DOHH2 (cell line): Measurements from ENCODE around the gene CSNK1A1.

Experiments used
- H3F3A ChIP-seq: fragments of 200-600 bp; sonication (generic), shearing (Covaris generic); 2 replicates; pipeline ENCODE4 v1.6.0; 2016; ENCODE audit warnings: antibody characterized with exemption, mild to moderate bottlenecking; ENCODE audit not compliant: control insufficient read depth, insufficient read depth
- H3K27ac ChIP-seq: fragments of 200-600 bp; sonication (generic); 2 replicates; pipeline ENCODE4 v1.5.1; 2014; ENCODE audit warnings: low read depth, mild to moderate bottlenecking, low read length, moderate library complexity
- H3K27me3 ChIP-seq: fragments of 200-600 bp; sonication (generic); 2 replicates; pipeline ENCODE4 v1.6.1; 2014; ENCODE audit warnings: mild to moderate bottlenecking, low read length, mixed read lengths; ENCODE audit not compliant: control insufficient read depth
- H3K36me3 ChIP-seq: fragments of 200-600 bp; sonication (generic); 2 replicates; pipeline ENCODE4 v1.6.1; 2014; ENCODE audit warnings: mild to moderate bottlenecking, low read length, moderate library complexity, mixed read lengths; ENCODE audit not compliant: control insufficient read depth
- H3K4me1 ChIP-seq: fragments of 200-600 bp; sonication (generic); 2 replicates; pipeline ENCODE4 v1.6.1; 2014; ENCODE audit warnings: mild to moderate bottlenecking, low read length, mixed read lengths; ENCODE audit not compliant: control insufficient read depth
- H3K4me2 ChIP-seq: fragments of 200-600 bp; sonication (generic); 2 replicates; pipeline ENCODE4 v1.6.0; 2014; ENCODE audit warnings: mild to moderate bottlenecking, low read length, moderate library complexity
- H3K4me3 ChIP-seq: fragments of 200-600 bp; sonication (generic); 2 replicates; pipeline ENCODE4 v1.5.1; 2014; ENCODE audit warnings: mild to moderate bottlenecking, low read length, mixed read lengths
- H3K79me2 ChIP-seq: fragments of 200-600 bp; sonication (generic); 2 replicates; pipeline ENCODE4 v1.6.1; 2014; ENCODE audit warnings: mild to moderate bottlenecking, low read length, mixed read lengths; ENCODE audit not compliant: control insufficient read depth
- H3K9me2 ChIP-seq: fragments of 200-600 bp; sonication (generic); replicated peaks from 2 replicates; pipeline ENCODE4 v1.6.1; 2014; ENCODE audit warnings: mild to moderate bottlenecking, low read length, mixed read lengths; ENCODE audit not compliant: control insufficient read depth
- H3K9me3 ChIP-seq: fragments of 200-600 bp; sonication (generic); 2 replicates; pipeline ENCODE4 v1.6.1; 2014; ENCODE audit warnings: antibody characterized with exemption, low read length, mixed read lengths; ENCODE audit not compliant: control insufficient read depth, insufficient read depth
- H4K20me1 ChIP-seq: fragments of 200-600 bp; sonication (generic); 2 replicates; pipeline ENCODE4 v1.6.0; 2014; ENCODE audit warnings: low read depth, mild to moderate bottlenecking, antibody characterized with exemption, low read length, moderate library complexity; ENCODE audit not compliant: control insufficient read depth, insufficient read depth
- EZH2phosphoT487 ChIP-seq: fragments of 200-600 bp; sonication (generic); IDR thresholded peaks from 2 replicates; pipeline ENCODE4 v1.6.1; 2017; ENCODE audit warnings: borderline replicate concordance, mild to moderate bottlenecking, antibody characterized with exemption, low read length, moderate library complexity, mixed read lengths
- TF ChIP-seq, protein P1 (sequence below): fragments of 200-600 bp; sonication (generic); IDR thresholded peaks from one replicate; pipeline ENCODE4 v1.5.1; 2014; ENCODE audit warnings: antibody characterized with exemption, mild to moderate bottlenecking, low read depth, low read length; ENCODE audit not compliant: poor library complexity, severe bottlenecking

The CSNK1A1 gene

DNA sequence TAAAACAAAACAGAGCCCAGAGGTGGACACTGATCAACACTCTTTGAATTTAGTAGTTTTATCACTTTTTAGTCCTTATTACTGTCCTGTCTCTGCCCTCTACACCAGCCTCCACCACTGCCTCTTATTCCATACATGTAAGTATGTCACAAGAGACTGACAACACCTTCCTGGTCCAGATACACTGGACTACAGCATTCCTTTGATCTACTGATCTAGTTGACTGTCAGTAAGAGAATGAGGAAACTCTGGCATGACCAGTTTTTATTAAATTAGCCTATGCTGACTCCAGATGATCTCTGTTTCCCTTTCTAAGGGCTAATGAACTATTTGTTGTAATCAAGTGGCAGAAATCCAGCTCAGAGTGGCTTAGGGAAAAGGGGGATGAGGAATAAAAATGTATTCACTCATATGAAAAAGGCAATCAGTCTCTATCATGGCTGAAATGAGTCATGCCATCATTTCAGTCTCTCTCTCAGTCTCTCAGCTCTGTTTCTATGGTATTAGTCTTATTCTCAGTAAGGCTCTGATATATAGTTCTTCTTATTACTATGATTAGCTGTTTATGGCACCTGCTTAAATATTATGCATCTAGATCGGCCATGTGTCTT, 35.6 kb upstream of the CSNK1A1 start:
- Histone ChIP-seq H3K4me1 (peaks cover 83% of the 10 kb centered on the region), H3K36me3 (peaks cover 4% of the 10 kb centered on the region; the same call in 1 of the 2 replicates), H3K79me2 (peaks cover 35% of the 10 kb centered on the region), H3K27me3 (no peaks in the 10 kb centered on the region), H3K4me3 (no peak overlapping the region), H3K27ac (no peak overlapping the region), H3K9me3 (no peaks in the 10 kb centered on the region), H3K9me2 (no peaks in the 10 kb centered on the region), H3F3A (peaks cover 5% of the 10 kb centered on the region), H3K4me2 (no peak overlapping the region), H4K20me1 (no peaks in the 10 kb centered on the region)
- no peak for TF ChIP-seq EZH2phosphoT487
- TF ChIP-seq, protein P1, sequence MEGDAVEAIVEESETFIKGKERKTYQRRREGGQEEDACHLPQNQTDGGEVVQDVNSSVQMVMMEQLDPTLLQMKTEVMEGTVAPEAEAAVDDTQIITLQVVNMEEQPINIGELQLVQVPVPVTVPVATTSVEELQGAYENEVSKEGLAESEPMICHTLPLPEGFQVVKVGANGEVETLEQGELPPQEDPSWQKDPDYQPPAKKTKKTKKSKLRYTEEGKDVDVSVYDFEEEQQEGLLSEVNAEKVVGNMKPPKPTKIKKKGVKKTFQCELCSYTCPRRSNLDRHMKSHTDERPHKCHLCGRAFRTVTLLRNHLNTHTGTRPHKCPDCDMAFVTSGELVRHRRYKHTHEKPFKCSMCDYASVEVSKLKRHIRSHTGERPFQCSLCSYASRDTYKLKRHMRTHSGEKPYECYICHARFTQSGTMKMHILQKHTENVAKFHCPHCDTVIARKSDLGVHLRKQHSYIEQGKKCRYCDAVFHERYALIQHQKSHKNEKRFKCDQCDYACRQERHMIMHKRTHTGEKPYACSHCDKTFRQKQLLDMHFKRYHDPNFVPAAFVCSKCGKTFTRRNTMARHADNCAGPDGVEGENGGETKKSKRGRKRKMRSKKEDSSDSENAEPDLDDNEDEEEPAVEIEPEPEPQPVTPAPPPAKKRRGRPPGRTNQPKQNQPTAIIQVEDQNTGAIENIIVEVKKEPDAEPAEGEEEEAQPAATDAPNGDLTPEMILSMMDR: no peak

DNA sequence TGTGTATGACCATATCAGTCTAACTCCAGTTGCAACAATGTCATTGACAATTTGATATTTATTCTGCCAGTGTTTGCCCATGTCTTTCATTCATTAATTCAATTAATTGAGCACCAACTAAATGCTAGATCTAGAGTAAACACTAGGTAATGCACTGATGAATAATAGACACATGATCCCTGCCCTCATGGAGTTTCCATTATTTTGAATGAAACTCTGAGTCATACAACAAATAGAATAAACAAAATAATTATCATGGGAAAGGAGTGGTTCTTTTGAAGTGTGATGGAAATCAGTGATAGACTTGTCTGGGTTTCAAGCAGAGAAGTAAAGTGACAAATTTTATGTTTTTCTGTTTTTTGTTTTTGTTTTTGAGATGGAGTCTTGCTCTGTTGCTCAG, 34.7 kb upstream of the CSNK1A1 start:
- TF ChIP-seq EZH2phosphoT487: no peak
- TF ChIP-seq, protein P1: no peak
- peaks cover 4% of the 10 kb centered on the region; the same call in 1 of the 2 replicates for H3K36me3 ChIP-seq
- peaks cover 7% of the 10 kb centered on the region for H3F3A ChIP-seq
- H3K4me1 ChIP-seq: peaks cover 80% of the 10 kb centered on the region
- peaks cover 34% of the 10 kb centered on the region for H3K79me2 ChIP-seq
- H3K27ac ChIP-seq: no peak overlapping the region
- no peaks in the 10 kb centered on the region for H3K9me2 ChIP-seq
- no peaks in the 10 kb centered on the region for H4K20me1 ChIP-seq
- no peak overlapping the region for H3K4me2 ChIP-seq
- no peak overlapping the region for H3K4me3 ChIP-seq
- no peaks in the 10 kb centered on the region for H3K9me3 ChIP-seq
- no peaks in the 10 kb centered on the region for H3K27me3 ChIP-seq

DNA sequence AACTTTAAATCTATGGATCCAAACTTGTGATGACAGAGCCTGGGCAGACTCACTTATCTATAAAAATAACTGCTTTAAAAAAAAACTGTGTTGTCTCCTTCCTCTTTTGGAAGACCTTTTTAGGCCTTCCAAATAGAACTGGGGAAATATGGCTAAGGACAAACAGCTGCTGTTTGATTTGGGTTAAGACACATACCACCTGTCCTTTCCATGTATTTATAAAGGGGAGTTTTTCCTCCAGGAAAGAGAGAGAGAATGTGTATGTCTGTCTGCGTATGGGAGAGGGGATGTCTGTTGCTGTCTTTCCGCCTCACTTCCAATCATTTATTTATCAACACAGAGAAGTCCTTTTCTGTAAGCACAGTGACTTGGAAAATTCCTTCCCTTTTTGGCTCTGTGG, 32.9 kb upstream of the CSNK1A1 start:
- Histone ChIP-seq H3K4me1 (peaks cover 83% of the 10 kb centered on the region), H4K20me1 (no peaks in the 10 kb centered on the region), H3F3A (peaks cover 7% of the 10 kb centered on the region), H3K27ac (peak overlapping the region; percentile 76), H3K9me2 (no peaks in the 10 kb centered on the region), H3K4me2 (peak overlapping the region; percentile 71), H3K36me3 (peaks cover 4% of the 10 kb centered on the region; the same call in 1 of the 2 replicates), H3K79me2 (peaks cover 33% of the 10 kb centered on the region), H3K27me3 (no peaks in the 10 kb centered on the region), H3K4me3 (peak overlapping the region; percentile 62), H3K9me3 (no peaks in the 10 kb centered on the region)
- TF ChIP-seq EZH2phosphoT487: no peak
- TF ChIP-seq, protein P1: no peak
